ENCODE results near the gene LRRTM4. TPM values are rescaled to one million over a fixed set of nuclear protein-coding genes. Genes with fewer than 3 reads are reported as not detected.

LRRTM4 gene
- total RNA-seq, 3 donors from 2014 or later (not counting 1 experiment from before 2014, with no cell fraction given), result not detected

- H3K27ac ChIP-seq (ENCODE audit: low read length), result no peak overlapping the region
- H3K4me3 ChIP-seq (ENCODE audit: low read length), result no peak overlapping the region
- ATAC-seq (no peak), DNase-seq (no peak)
- H3K27me3 ChIP-seq (ENCODE audit: control insufficient read depth, insufficient read depth, low read length), result no peaks in the 10 kb centered on the region
- H3K9me3 ChIP-seq (ENCODE audit: control insufficient read depth, insufficient read depth, low read length), result peaks cover 10% of the 10 kb centered on the region
- H3K4me1 ChIP-seq (ENCODE audit: control insufficient read depth, insufficient read depth, low read length), result no peaks in the 10 kb centered on the region
- Mint-ChIP-seq H3K9me3 (peaks cover 21 to 29% of the 10 kb centered on the region in 2 donors), H3K27ac (no peak overlapping the region), H3K4me1 (no peaks in the 10 kb centered on the region), H3K27me3 (ENCODE audit: low read depth in 2 of 2) (no peaks in the 10 kb centered on the region), H3K4me3 (no peak overlapping the region), H3K36me3 (peaks cover 15% of the 10 kb centered on the region)
- no peaks in the 10 kb centered on the region for H3K36me3 ChIP-seq (ENCODE audit: control insufficient read depth, insufficient read depth, low read length)
- intact Hi-C loops (cut with micrococcal nuclease), result no loop called here
- TF ChIP-seq CTCF (IDR thresholded peaks at IDR 0.05), result no peak
- WGBS (ENCODE audit: insufficient coverage), result 65% methylated on average over 2 of the region's 3 CpGs
These were observed 251.7 kb downstream of the LRRTM4 start for GRCh38 chr2:77270433-77270832.

DNA sequence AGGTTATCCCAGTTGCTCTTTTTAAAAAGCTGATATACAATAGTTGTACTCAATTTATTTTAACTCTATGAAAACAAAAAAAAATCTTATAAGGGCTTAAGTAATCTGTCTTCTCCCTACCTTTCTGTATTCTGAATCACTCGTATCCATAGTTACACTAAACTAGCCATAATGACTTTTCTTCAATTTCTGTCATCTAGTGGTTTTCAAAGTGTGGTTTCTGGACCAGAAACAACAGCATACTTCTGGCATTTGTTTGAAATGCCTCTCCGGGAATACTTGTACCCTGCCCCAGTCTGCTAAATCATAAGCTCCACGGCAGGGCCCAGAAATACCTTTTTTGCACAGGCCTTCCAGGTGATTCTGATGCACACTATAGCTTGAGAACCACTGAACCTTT lies 253.6 kb downstream of the LRRTM4 start:
- Mint-ChIP-seq H3K4me1 (no peaks in the 10 kb centered on the region), H3K4me3 (no peak overlapping the region), H3K27ac (no peak overlapping the region), H3K36me3 (peaks cover 15% of the 10 kb centered on the region), H3K9me3 (peaks cover 18 to 30% of the 10 kb centered on the region in 2 donors), H3K27me3 (ENCODE audit: low read depth in 2 of 2) (no peaks in the 10 kb centered on the region)
- WGBS (ENCODE audit: insufficient coverage), result 83% methylated on average over 3 of the region's 3 CpGs
- H3K4me1 ChIP-seq (ENCODE audit: control insufficient read depth, insufficient read depth, low read length), result no peaks in the 10 kb centered on the region
- H3K27ac ChIP-seq (ENCODE audit: low read length), result no peak overlapping the region
- ATAC-seq, result no peak
- intact Hi-C loops (cut with micrococcal nuclease), result no loop called here
- no peak for DNase-seq
- H3K9me3 ChIP-seq (ENCODE audit: control insufficient read depth, insufficient read depth, low read length), result peaks cover 8% of the 10 kb centered on the region
- H3K27me3 ChIP-seq (ENCODE audit: control insufficient read depth, insufficient read depth, low read length), result no peaks in the 10 kb centered on the region
- H3K4me3 ChIP-seq (ENCODE audit: low read length), result no peak overlapping the region
- no peak for TF ChIP-seq CTCF (IDR thresholded peaks at IDR 0.05)
- no peaks in the 10 kb centered on the region for H3K36me3 ChIP-seq (ENCODE audit: control insufficient read depth, insufficient read depth, low read length)

DNA sequence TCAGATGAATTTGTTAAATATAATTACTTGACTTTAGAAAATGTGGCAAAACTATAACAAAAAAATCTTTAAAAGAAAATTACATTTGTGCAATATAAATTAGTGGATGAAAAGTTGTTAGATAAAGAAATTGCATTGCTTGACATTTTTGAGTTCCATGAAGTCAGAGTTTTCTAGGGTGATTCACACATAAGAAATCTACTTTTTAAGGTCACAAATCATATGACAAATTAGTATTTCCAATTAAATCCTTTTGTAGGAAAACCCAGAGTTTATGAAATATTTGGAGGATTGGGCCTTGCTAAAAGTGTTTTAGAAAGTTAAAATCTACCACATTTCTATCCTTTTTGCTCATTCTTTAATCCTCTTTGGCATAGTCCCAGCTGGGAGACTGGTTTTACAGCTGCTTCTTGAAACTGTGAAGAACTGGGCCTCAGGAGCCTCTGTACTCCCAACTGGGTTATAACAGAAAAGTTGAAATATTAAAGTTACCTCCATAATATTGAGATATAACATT lies 289.2 kb downstream of the LRRTM4 start:
- intact Hi-C loops (cut with micrococcal nuclease), result no loop called here
- Mint-ChIP-seq H3K9me3 (peaks cover 19 to 31% of the 10 kb centered on the region in 2 donors), H3K36me3 (peaks cover 11% of the 10 kb centered on the region), H3K4me3 (no peak overlapping the region), H3K4me1 (no peaks in the 10 kb centered on the region), H3K27ac (no peak overlapping the region), H3K27me3 (ENCODE audit: low read depth in 2 of 2) (no peaks in the 10 kb centered on the region)
- DNase-seq (no peak), ATAC-seq (no peak)
- no peaks in the 10 kb centered on the region for H3K27me3 ChIP-seq (ENCODE audit: control insufficient read depth, insufficient read depth, low read length)
- no peaks in the 10 kb centered on the region for H3K9me3 ChIP-seq (ENCODE audit: control insufficient read depth, insufficient read depth, low read length)
- no peak overlapping the region for H3K4me3 ChIP-seq (ENCODE audit: low read length)
- no peak overlapping the region for H3K27ac ChIP-seq (ENCODE audit: low read length)
- no peak for TF ChIP-seq CTCF (IDR thresholded peaks at IDR 0.05)
- H3K4me1 ChIP-seq (ENCODE audit: control insufficient read depth, insufficient read depth, low read length), result no peaks in the 10 kb centered on the region
- no peaks in the 10 kb centered on the region for H3K36me3 ChIP-seq (ENCODE audit: control insufficient read depth, insufficient read depth, low read length)

GRCh38 chr2:77228391-77228790 lies 293.8 kb downstream of the LRRTM4 start:
- intact Hi-C loops (cut with micrococcal nuclease), result no loop called here
- Mint-ChIP-seq H3K36me3 (no peaks in the 10 kb centered on the region), H3K27ac (no peak overlapping the region), H3K9me3 (peaks cover 14 to 16% of the 10 kb centered on the region in 2 donors), H3K4me1 (no peaks in the 10 kb centered on the region), H3K4me3 (no peak overlapping the region), H3K27me3 (ENCODE audit: low read depth in 2 of 2) (no peaks in the 10 kb centered on the region)
- Histone ChIP-seq H3K4me3 (ENCODE audit: low read length) (no peak overlapping the region), H3K4me1 (ENCODE audit: control insufficient read depth, insufficient read depth, low read length) (no peaks in the 10 kb centered on the region), H3K9me3 (ENCODE audit: control insufficient read depth, insufficient read depth, low read length) (no peaks in the 10 kb centered on the region), H3K36me3 (ENCODE audit: control insufficient read depth, insufficient read depth, low read length) (no peaks in the 10 kb centered on the region), H3K27ac (ENCODE audit: low read length) (no peak overlapping the region), H3K27me3 (ENCODE audit: control insufficient read depth, insufficient read depth, low read length) (no peaks in the 10 kb centered on the region)
- WGBS (ENCODE audit: insufficient coverage), result 71% methylated on average over 1 of the region's 1 CpG
- DNase-seq (no peak), ATAC-seq (no peak)
- no peak for TF ChIP-seq CTCF (IDR thresholded peaks at IDR 0.05)

Measured in natural killer cell (primary cell).